ENCODE results near the gene TYMS. TPM values are rescaled to one million over a fixed set of nuclear protein-coding genes. Genes with fewer than 3 reads are reported as not detected.

The TYMS gene
- total RNA-seq, 1 experiment from 2014 or later = 339 TPM

- H3K4me1 ChIP-seq (ENCODE audit: insufficient read depth, low read length, poor library complexity, severe bottlenecking) = no peaks in the 10 kb centered on the region
- H3K4me3 ChIP-seq (ENCODE audit: low read depth, low read length, poor library complexity, severe bottlenecking) = no peak overlapping the region
- H3K27ac ChIP-seq (ENCODE audit: low read depth, low read length, poor library complexity, severe bottlenecking) = no peak overlapping the region
- TF ChIP-seq, protein P1, sequence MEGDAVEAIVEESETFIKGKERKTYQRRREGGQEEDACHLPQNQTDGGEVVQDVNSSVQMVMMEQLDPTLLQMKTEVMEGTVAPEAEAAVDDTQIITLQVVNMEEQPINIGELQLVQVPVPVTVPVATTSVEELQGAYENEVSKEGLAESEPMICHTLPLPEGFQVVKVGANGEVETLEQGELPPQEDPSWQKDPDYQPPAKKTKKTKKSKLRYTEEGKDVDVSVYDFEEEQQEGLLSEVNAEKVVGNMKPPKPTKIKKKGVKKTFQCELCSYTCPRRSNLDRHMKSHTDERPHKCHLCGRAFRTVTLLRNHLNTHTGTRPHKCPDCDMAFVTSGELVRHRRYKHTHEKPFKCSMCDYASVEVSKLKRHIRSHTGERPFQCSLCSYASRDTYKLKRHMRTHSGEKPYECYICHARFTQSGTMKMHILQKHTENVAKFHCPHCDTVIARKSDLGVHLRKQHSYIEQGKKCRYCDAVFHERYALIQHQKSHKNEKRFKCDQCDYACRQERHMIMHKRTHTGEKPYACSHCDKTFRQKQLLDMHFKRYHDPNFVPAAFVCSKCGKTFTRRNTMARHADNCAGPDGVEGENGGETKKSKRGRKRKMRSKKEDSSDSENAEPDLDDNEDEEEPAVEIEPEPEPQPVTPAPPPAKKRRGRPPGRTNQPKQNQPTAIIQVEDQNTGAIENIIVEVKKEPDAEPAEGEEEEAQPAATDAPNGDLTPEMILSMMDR (conservative IDR thresholded peaks at IDR 0.05; ENCODE audit: low read depth, low read length) = 0 out of 2 replicates have a peak, but pooled peaks have one; percentile 12
- TF ChIP-seq EZH2 (IDR thresholded peaks at IDR 0.05; ENCODE audit: borderline replicate concordance, low read depth, low read length, poor library complexity, severe bottlenecking) = no peak
- CTCF ChIA-PET = no interaction called here
- intact Hi-C loops (cut with micrococcal nuclease; ENCODE audit: unreplicated experiment) = no loop called here
- POLR2A ChIA-PET (ENCODE audit: low non-redundant PET) = no interaction called here
- no peak for DNase-seq (ENCODE audit: low spot score)
- H3K9me3 ChIP-seq (ENCODE audit: low read depth, low read length, poor library complexity, severe bottlenecking) = no peaks in the 10 kb centered on the region
- H3K27me3 ChIP-seq (replicated peaks; ENCODE audit: insufficient read depth, low read depth, low read length, poor library complexity) = no peaks in the 10 kb centered on the region
- no TSS peak for BruUV-seq (replicated peaks)
- no peaks in the 10 kb centered on the region for H3K36me3 ChIP-seq (ENCODE audit: insufficient read depth, low read length, poor library complexity, severe bottlenecking)
Observed at GRCh38 chr18:686339-687111, 29.1 kb downstream of the TYMS start.

DNA sequence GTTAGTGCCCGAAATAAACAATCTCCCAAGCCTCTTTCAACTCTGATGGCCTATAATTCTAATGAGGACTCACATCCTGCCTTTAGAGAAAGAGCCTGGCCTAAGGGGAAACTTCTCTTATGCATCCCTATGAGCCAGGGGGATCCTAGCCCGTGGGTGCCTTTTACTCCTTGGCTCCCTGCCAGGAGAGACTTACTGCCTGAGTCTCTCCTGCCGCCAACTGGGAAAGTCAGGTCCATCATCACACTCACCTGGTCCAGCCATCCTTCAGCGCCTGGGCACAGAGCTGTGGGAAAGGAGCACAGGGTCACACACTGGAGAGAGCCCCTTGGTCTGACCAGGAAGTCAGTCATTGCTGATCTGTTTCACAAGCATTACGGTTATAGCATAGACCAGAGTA, 30.9 kb downstream of the TYMS start:
- H3K4me3 ChIP-seq (ENCODE audit: low read depth, low read length, poor library complexity, severe bottlenecking) = no peak overlapping the region
- intact Hi-C loops (cut with micrococcal nuclease; ENCODE audit: unreplicated experiment) = no loop called here
- no peak for DNase-seq (ENCODE audit: low spot score)
- no peaks in the 10 kb centered on the region for H3K9me3 ChIP-seq (ENCODE audit: low read depth, low read length, poor library complexity, severe bottlenecking)
- no peaks in the 10 kb centered on the region for H3K27me3 ChIP-seq (replicated peaks; ENCODE audit: insufficient read depth, low read depth, low read length, poor library complexity)
- POLR2A ChIA-PET (ENCODE audit: low non-redundant PET) = no interaction called here
- H3K4me1 ChIP-seq (ENCODE audit: insufficient read depth, low read length, poor library complexity, severe bottlenecking) = no peaks in the 10 kb centered on the region
- H3K27ac ChIP-seq (ENCODE audit: low read depth, low read length, poor library complexity, severe bottlenecking) = no peak overlapping the region
- no peaks in the 10 kb centered on the region for H3K36me3 ChIP-seq (ENCODE audit: insufficient read depth, low read length, poor library complexity, severe bottlenecking)
- CTCF ChIA-PET = no interaction called here
- TF ChIP-seq, protein P1 (conservative IDR thresholded peaks at IDR 0.05; ENCODE audit: low read depth, low read length) = no peak
- no peak for TF ChIP-seq EZH2 (IDR thresholded peaks at IDR 0.05; ENCODE audit: borderline replicate concordance, low read depth, low read length, poor library complexity, severe bottlenecking)
- BruUV-seq (replicated peaks) = no TSS peak

- Histone ChIP-seq H3K36me3 (ENCODE audit: insufficient read depth, low read length, poor library complexity, severe bottlenecking) (peaks cover 4% of the 10 kb centered on the region), H3K27me3 (replicated peaks; ENCODE audit: insufficient read depth, low read depth, low read length, poor library complexity) (no peaks in the 10 kb centered on the region), H3K4me1 (ENCODE audit: insufficient read depth, low read length, poor library complexity, severe bottlenecking) (no peaks in the 10 kb centered on the region), H3K9me3 (ENCODE audit: low read depth, low read length, poor library complexity, severe bottlenecking) (no peaks in the 10 kb centered on the region), H3K27ac (ENCODE audit: low read depth, low read length, poor library complexity, severe bottlenecking) (no peak overlapping the region), H3K4me3 (ENCODE audit: low read depth, low read length, poor library complexity, severe bottlenecking) (no peak overlapping the region)
- DNase-seq (ENCODE audit: low spot score) = no peak
- POLR2A ChIA-PET (ENCODE audit: low non-redundant PET) = interaction anchor here (0.5 kb wide), 1 partner anchor 74 kb away, joined by 5 read pairs; no protein-coding TSS in a partner anchor
- CTCF ChIA-PET = no interaction called here
- no peak for TF ChIP-seq EZH2 (IDR thresholded peaks at IDR 0.05; ENCODE audit: borderline replicate concordance, low read depth, low read length, poor library complexity, severe bottlenecking)
- TF ChIP-seq, protein P1 (conservative IDR thresholded peaks at IDR 0.05; ENCODE audit: low read depth, low read length) = no peak
- intact Hi-C loops (cut with micrococcal nuclease; ENCODE audit: unreplicated experiment) = no loop called here
- BruUV-seq (replicated peaks) = no TSS peak
Observed at GRCh38 chr18:692824-693223, 35.4 kb downstream of the TYMS start.
